Breast epithelium (tissue), 3 donors: ENCODE results near the gene ADGRE2.

Experiments
- CTCF ChIP-seq, 3 donors: fragments of 450-650 bp; IDR thresholded peaks; one replicate each; pipeline ENCODE4 v1.5.1; 2016 to 2017; ENCODE audit warnings: antibody characterized with exemption in 3 of 3, mild to moderate bottlenecking in 3 of 3, moderate library complexity in 3 of 3
- POLR2A ChIP-seq: fragments of 450-650 bp; IDR thresholded peaks from one replicate; pipeline ENCODE4 v1.6.1; 2016; ENCODE audit warnings: antibody characterized with exemption, mild to moderate bottlenecking, moderate library complexity
- POLR2AphosphoS5 ChIP-seq, 3 donors: sonication (generic); formaldehyde crosslinking; IDR thresholded peaks; one replicate each; pipeline ENCODE4 v1.6.1; 2017; ENCODE audit warnings: antibody characterized with exemption in 3 of 3

- TF ChIP-seq CTCF (IDR thresholded peaks at IDR 0.05) (no peak), POLR2A (no peak), POLR2AphosphoS5 (IDR thresholded peaks at IDR 0.05) (no peak)
Measured at GRCh38 chr19:14817052-14817451, 38.7 kb upstream of the ADGRE2 start.
